ENCODE data around the gene RBM25.

Gene RBM25

GRCh38 chr14:73173092-73173735 lies 114.9 kb downstream of the RBM25 start:
- TF ChIP-seq, protein P1, sequence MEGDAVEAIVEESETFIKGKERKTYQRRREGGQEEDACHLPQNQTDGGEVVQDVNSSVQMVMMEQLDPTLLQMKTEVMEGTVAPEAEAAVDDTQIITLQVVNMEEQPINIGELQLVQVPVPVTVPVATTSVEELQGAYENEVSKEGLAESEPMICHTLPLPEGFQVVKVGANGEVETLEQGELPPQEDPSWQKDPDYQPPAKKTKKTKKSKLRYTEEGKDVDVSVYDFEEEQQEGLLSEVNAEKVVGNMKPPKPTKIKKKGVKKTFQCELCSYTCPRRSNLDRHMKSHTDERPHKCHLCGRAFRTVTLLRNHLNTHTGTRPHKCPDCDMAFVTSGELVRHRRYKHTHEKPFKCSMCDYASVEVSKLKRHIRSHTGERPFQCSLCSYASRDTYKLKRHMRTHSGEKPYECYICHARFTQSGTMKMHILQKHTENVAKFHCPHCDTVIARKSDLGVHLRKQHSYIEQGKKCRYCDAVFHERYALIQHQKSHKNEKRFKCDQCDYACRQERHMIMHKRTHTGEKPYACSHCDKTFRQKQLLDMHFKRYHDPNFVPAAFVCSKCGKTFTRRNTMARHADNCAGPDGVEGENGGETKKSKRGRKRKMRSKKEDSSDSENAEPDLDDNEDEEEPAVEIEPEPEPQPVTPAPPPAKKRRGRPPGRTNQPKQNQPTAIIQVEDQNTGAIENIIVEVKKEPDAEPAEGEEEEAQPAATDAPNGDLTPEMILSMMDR (IDR thresholded peaks at IDR 0.05; ENCODE audit: low read depth, low read length), result peak; percentile 49
- H3K4me3 ChIP-seq (replicated peaks in 1 of 2; ENCODE audit: low read depth in 2 of 2, low read length in 2 of 2), result no peak overlapping the region
- peak; percentile 74 to 81 for DNase-seq (ENCODE audit: low read depth in 2 of 2)
